Heart right ventricle (tissue), 16 donors: ENCODE measurements around the gene ASB6. TPM values are rescaled to one million over a fixed set of nuclear protein-coding genes. Genes with fewer than 3 reads are reported as not detected.

ENCODE experiments used
- ATAC-seq, 8 donors: fragments of 200-7000 bp; cut with Tn5 transposase; one replicate each; pipeline ENCODE4 v1.9.1; 2020; ENCODE audit warnings: mild to moderate bottlenecking in 8 of 8, moderate library complexity in 8 of 8, moderate number of reproducible peaks in 1 of 8
- DNase-seq, 2 donors: peaks; one replicate each; pipeline ENCODE4 v3.0.0-alpha.2; 2020
- H3K27ac ChIP-seq, 10 donors: fragments of 200-600 bp; sonication (generic) in 2 of 10; one replicate each; pipeline versions ENCODE4 v1.5.0 to v1.8.0; 2020 to 2022; ENCODE audit warnings: mild to moderate bottlenecking in 3 of 10
- H3K27me3 ChIP-seq, 7 donors: fragments of 200-600 bp; one replicate each; pipeline ENCODE4 v1.8.0; 2021 to 2022; ENCODE audit warnings: mild to moderate bottlenecking in 2 of 7
- H3K36me3 ChIP-seq, 9 donors: fragments of 200-600 bp; sonication (generic) in 1 of 9; one replicate each; pipeline versions ENCODE4 v1.5.0 to v1.8.0; 2020 to 2022; ENCODE audit warnings: mild to moderate bottlenecking in 2 of 9
- H3K4me1 ChIP-seq, 9 donors: fragments of 200-600 bp; sonication (generic) in 1 of 9; one replicate each; pipeline versions ENCODE4 v1.5.0 to v1.8.0; 2020 to 2022; ENCODE audit warnings: mild to moderate bottlenecking in 4 of 9
- H3K4me3 ChIP-seq, 10 donors: fragments of 200-600 bp; sonication (generic) in 2 of 10; one replicate each; pipeline versions ENCODE4 v1.5.0 to v1.8.0; 2020 to 2022; ENCODE audit warnings: mild to moderate bottlenecking in 7 of 10, moderate library complexity in 2 of 10
- H3K9me3 ChIP-seq, 11 donors: fragments of 200-600 bp in 10 of 11; sonication (generic) in 2 of 11; one replicate each; pipeline versions ENCODE4 v1.5.0 to v1.8.0; 2013 to 2022; ENCODE audit warnings: mild to moderate bottlenecking in 2 of 11, control low read depth in 1 of 11, moderate library complexity in 1 of 11
- WGBS, 2 donors: extraction: QIAGEN DNeasy Blood & Tissue Kit; methylation state at CpG; one replicate each; pipeline ENCODE4 v1.1.7; 2013; ENCODE audit warnings: inconsistent platforms in 1 of 2; 5-methylcytosine and 5-hydroxymethylcytosine counted together
- intact Hi-C, 10 donors: fragments of 100-400 bp; cut with DNase I; formaldehyde crosslinking; loops; one replicate each; pipeline versions ENCODE4 v1.11.1 to v1.14.2; 2022
- polyA plus RNA-seq, 2 donors: library from polyadenylated mRNA; stranded (reverse); fragments of 200-250 nt; gene quantifications; one replicate each; pipeline ENCODE4 v1.2.3, GENCODE V29; 2013
- total RNA-seq, 10 donors: library from RNA; stranded (reverse); fragmentation: NEBNext Ultra II Directional in 3 of 10; extraction: Animal tissue kit (Norgen Biotek cat#: 25700) in 3 of 10; gene quantifications; one replicate each; pipeline versions ENCODE4 v1.2.1 to v1.2.4, GENCODE V29; 2021 to 2023
- TF ChIP-seq, protein P1 (sequence below), 9 donors: fragments of 200-600 bp; sonication (generic) in 2 of 9; IDR thresholded peaks; one replicate each; pipeline versions ENCODE4 v1.5.0 to v1.8.0; 2021 to 2022; ENCODE audit warnings: antibody characterized with exemption in 9 of 9, mild to moderate bottlenecking in 5 of 9, moderate library complexity in 1 of 9
- donor health status: Arrhythmogenic right ventricular cardiomyopathy.
- donor health status: ischemic (EF 13 %, LVEDD 7.1; RV severe dilation, severe dysfunction).
- donor health status: healthy with polysubstance abuse.
- donor health status: DM: no; HTN: yes; CAD: no.
- donor health status: DM: no; HTN: no; CAD: no.
- donor health status: ischemic (EF 25% LVEDD 6.9; RV normal size, moderate dysfunction).
- donor health status: ischemic (EF 25% LVEDD 5.7; RV mildly dilated, moderate dysfunction).
- donor health status: healthy.
- donor health status: DM: yes; HTN: yes; CAD: no.
- donor health status: Ischemic cardiomyopathy.
- donor health status: ischemic (EF 35%, LVEDD 5.7; RV mildly dilated, moderate dysfunction).
- donor health status: nonischemic (EF 11% LVEDD 7.7; RV severe dilation, severe dysfunction).
- donor health status: DM: yes; HTN: yes; CAD: no.
- donor health status: PGD.
- donor health status: ischemic (EF 29% LVEDD 5.4; RV normal size, mild dysfunction).
- donor health status: nonischemic (EF 23%, LVEDD 6.1; RV moderate dilation, normal function).

ASB6 gene
- total and polyA plus RNA-seq, 12 donors: 6.2 to 11.8 (median 9.4) TPM

DNA sequence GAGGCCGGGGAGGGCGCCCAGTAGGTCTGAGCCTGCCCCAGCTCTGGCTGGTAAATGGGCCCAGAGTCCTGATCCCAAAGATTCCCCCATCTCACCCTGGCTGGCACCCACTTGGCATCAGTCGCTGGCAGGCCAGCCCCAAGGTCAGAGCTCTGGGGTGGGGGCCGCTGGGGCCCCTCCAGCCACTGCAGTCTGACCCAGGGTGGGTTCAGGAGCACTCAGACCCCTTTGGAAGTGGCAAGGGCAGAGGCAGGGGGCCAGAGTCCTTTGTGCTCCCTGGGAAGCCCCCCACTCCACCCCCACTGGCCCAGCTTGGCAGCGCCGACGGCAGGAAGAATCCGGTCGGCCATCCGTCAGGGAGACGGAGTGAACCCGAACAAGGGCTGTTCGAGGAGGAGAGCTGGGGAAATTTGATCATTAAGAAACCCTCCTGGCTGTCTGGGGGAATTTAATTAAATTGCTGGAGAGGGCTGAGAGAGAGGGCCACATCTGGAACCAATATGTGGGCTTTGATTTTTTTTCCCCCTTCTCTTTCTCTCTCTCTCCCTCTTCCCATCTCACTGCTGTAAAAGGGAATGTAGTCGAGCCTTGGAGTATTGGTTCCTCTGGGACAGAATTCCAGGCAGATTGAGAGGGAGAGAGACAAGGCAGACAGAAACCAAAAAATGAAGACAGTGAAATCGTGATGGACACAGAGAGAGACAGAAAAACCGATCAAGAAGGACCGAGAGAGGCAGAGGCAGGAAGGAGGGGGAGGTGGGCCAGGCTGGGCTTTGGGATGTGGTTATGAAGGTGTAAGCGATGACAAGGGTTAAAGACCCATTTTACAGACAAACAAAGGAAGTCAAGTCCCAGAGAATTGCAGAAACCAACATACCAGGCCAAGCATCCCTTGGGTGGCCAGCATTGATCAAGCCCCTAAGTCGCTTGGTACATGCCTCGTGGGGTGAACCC lies 8.1 kb upstream of the ASB6 start:
- Histone ChIP-seq H3K4me3 (no peak overlapping the region), H3K36me3 (no peaks in the 10 kb centered on the region), H3K27ac (no peak overlapping the region), H3K27me3 (no peaks in the 10 kb centered on the region), H3K9me3 (no peaks in the 10 kb centered on the region), H3K4me1 (peaks cover 0 to 11% (median 0%) of the 10 kb centered on the region in 9 donors)
- WGBS, 2 donors: 83 to 89% methylated on average over 20 of the region's 20 CpGs
- ATAC-seq (no peak), DNase-seq (no peak)
- intact Hi-C loops: loop anchor here in 9 of 10 donors (5.0 to 10.0 kb wide), 4 partner anchors 67 to 137 kb away; no protein-coding TSS in a partner anchor
- TF ChIP-seq, protein P1, sequence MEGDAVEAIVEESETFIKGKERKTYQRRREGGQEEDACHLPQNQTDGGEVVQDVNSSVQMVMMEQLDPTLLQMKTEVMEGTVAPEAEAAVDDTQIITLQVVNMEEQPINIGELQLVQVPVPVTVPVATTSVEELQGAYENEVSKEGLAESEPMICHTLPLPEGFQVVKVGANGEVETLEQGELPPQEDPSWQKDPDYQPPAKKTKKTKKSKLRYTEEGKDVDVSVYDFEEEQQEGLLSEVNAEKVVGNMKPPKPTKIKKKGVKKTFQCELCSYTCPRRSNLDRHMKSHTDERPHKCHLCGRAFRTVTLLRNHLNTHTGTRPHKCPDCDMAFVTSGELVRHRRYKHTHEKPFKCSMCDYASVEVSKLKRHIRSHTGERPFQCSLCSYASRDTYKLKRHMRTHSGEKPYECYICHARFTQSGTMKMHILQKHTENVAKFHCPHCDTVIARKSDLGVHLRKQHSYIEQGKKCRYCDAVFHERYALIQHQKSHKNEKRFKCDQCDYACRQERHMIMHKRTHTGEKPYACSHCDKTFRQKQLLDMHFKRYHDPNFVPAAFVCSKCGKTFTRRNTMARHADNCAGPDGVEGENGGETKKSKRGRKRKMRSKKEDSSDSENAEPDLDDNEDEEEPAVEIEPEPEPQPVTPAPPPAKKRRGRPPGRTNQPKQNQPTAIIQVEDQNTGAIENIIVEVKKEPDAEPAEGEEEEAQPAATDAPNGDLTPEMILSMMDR (IDR thresholded peaks at IDR 0.05): no peak

DNA sequence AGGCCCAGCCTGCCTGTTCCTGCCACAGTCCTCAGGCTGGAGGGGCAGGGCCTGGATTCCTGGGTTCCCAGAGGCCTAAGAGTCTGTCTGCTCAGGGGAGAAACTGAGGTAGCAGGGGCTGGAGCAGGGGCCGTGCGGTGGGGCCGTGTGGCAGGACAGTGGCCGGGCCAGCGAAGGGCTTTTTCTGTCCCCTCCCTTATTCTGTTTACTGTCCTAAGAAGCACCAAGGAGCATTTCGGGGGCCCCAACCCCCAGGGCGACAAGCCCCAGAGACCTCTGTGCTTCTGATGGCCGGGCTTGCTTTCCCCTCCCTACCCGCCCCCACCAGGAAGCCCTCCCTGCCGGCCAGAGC lies 6.8 kb upstream of the ASB6 start:
- Histone ChIP-seq H3K9me3 (no peaks in the 10 kb centered on the region), H3K36me3 (no peaks in the 10 kb centered on the region), H3K4me3 (no peak overlapping the region), H3K27ac (no peak overlapping the region), H3K4me1 (no peaks in the 10 kb centered on the region), H3K27me3 (no peaks in the 10 kb centered on the region)
- no peak for DNase-seq
- intact Hi-C loops: loop anchor here in 8 of 10 donors (5.0 to 10.0 kb wide), 3 partner anchors 76 to 139 kb away; no protein-coding TSS in a partner anchor
- TF ChIP-seq, protein P1 (IDR thresholded peaks at IDR 0.05): no peak
- WGBS, 2 donors: 73 to 84% methylated on average over 10 of the region's 10 CpGs
- no peak for ATAC-seq

DNA sequence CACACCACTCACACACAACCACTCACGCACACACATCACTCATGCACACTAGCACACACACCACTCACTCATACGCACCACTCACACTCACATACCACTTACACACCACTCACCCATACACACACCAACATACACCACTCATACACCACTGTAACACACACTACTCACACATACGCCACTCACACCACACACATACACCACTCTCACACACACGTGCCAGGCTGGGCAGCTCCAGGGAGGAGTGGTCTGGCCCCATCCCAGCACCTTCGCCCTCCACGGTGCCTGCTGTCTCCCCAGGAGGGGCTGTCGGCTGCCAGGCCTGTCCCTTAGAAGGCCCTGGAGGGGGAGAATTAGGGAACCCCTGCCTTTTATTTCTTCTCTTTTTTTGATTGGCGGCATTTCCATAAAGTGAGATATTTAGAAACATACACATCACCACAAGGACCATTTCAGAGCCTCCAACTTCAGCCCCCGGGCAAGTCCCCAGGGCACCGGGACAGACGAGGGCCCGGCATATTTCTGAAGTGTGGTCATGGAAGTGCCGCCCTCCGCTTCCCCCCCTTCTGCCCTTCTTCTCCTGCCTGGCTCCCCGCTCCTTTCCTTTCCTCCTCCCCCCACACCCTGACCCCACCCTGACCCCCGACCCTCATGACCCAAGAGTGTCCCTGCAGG lies 6.3 kb upstream of the ASB6 start:
- no peak overlapping the region for H3K27ac ChIP-seq
- H3K4me3 ChIP-seq: no peak overlapping the region
- TF ChIP-seq, protein P1 (IDR thresholded peaks at IDR 0.05): no peak
- ATAC-seq (peak in 1 of 8 donors; percentile 10), DNase-seq (no peak)
- WGBS, 2 donors: 60 to 67% methylated on average over 15 to 16 of the region's 16 CpGs
- intact Hi-C loops: loop anchor here in 8 of 10 donors (5.0 to 10.0 kb wide), 3 partner anchors 77 to 139 kb away; no protein-coding TSS in a partner anchor
- no peaks in the 10 kb centered on the region for H3K36me3 ChIP-seq
- H3K4me1 ChIP-seq: no peaks in the 10 kb centered on the region
- H3K27me3 ChIP-seq: no peaks in the 10 kb centered on the region
- no peaks in the 10 kb centered on the region for H3K9me3 ChIP-seq

DNA sequence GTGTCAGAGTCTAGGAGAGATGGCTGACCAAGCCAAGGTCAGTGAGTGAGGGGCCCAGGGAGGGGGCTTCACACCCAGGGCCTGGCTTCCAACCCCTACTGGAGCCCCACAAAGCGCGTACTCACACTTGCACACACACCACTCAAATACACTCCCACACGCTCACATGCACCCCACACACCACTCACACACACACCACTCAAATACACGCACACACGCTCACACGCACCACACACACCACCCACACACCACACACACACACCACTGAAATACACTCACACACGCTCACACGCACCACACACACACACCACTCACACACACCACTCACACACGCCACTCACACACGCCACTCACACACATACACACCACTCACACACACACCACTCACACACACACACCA lies 5.7 kb upstream of the ASB6 start:
- WGBS, 2 donors: 90 to 91% methylated on average over 10 of the region's 10 CpGs
- H3K4me1 ChIP-seq: peaks cover 0 to 2% (median 0%) of the 10 kb centered on the region in 9 donors
- no peak overlapping the region for H3K4me3 ChIP-seq
- no peaks in the 10 kb centered on the region for H3K27me3 ChIP-seq
- H3K36me3 ChIP-seq: no peaks in the 10 kb centered on the region
- no peak overlapping the region for H3K27ac ChIP-seq
- intact Hi-C loops: loop anchor here in 8 of 10 donors (5.0 to 10.0 kb wide), 3 partner anchors 77 to 140 kb away; no protein-coding TSS in a partner anchor
- ATAC-seq (no peak), DNase-seq (no peak)
- H3K9me3 ChIP-seq: no peaks in the 10 kb centered on the region
- TF ChIP-seq, protein P1 (IDR thresholded peaks at IDR 0.05): no peak
